HK-2 (cell line): ENCODE data around the gene PUDP.
"Not testable (repeated sequence)": the region's sequence is repeated elsewhere in the genome, so short reads cannot be mapped to it uniquely, and the experiment has no call there.

Experiments used
- DNase-seq: peaks from one replicate; pipeline ENCODE4 v3.0.0-alpha.2; 2018; ENCODE audit not compliant: unreplicated experiment

The PUDP gene

GRCh38 chrX:7043796-7044433 lies 104.0 kb downstream of the PUDP start:
- DNase-seq, result not testable (repeated sequence)

- no peak for DNase-seq
Observed at GRCh38 chrX:7028246-7028645, 119.7 kb downstream of the PUDP start.

GRCh38 chrX:7027071-7027470 lies 120.9 kb downstream of the PUDP start:
- no peak for DNase-seq

GRCh38 chrX:7026365-7026764 lies 121.6 kb downstream of the PUDP start:
- not testable (repeated sequence) for DNase-seq

GRCh38 chrX:7025471-7025870 lies 122.5 kb downstream of the PUDP start:
- no peak for DNase-seq

- DNase-seq, result no peak
Observed at GRCh38 chrX:7024850-7025249, 123.1 kb downstream of the PUDP start.

- not testable (repeated sequence) for DNase-seq
Observed at GRCh38 chrX:7022996-7023395, 125.0 kb downstream of the PUDP start.

GRCh38 chrX:7021991-7022390 lies 126.0 kb downstream of the PUDP start:
- no peak for DNase-seq

- DNase-seq, result no peak
Observed at GRCh38 chrX:7019555-7019954, 128.4 kb downstream of the PUDP start.

GRCh38 chrX:7012262-7012834 lies 135.6 kb downstream of the PUDP start:
- DNase-seq, result not testable (repeated sequence)

GRCh38 chrX:7010897-7011296 lies 137.1 kb downstream of the PUDP start:
- not testable (repeated sequence) for DNase-seq

- not testable (repeated sequence) for DNase-seq
Observed at GRCh38 chrX:7007328-7007727, 140.6 kb downstream of the PUDP start.
